K562 (cell line): ENCODE data around the gene GALNT7. TPM values are rescaled to one million over a fixed set of nuclear protein-coding genes. Genes with fewer than 3 reads are reported as not detected.

Experiments used
- CC2D1A ChIP-seq: fragments of 450-650 bp; IDR thresholded peaks from 2 replicates; pipeline ENCODE4 v1.6.1; 2017; ENCODE audit warnings: mild to moderate bottlenecking
- CEBPB ChIP-seq: fragments of 450-650 bp; IDR thresholded peaks from 2 replicates; pipeline ENCODE4 v1.6.1; 2016; ENCODE audit warnings: missing genetic modification characterization, missing compliant biosample characterization
- EGR1 ChIP-seq: fragments of 450-650 bp; conservative IDR thresholded peaks from 2 replicates; pipeline ENCODE4 v1.6.1; 2017; ENCODE audit warnings: mild to moderate bottlenecking
- ELK1 ChIP-seq: sonication (generic); formaldehyde crosslinking; IDR thresholded peaks from 2 replicates; pipeline ENCODE4 v1.8.1; 2022; ENCODE audit warnings: missing genetic modification reagents
- MBD1 ChIP-seq: fragments of 250-450 bp; sonication (Bioruptor Pico); IDR thresholded peaks from 2 replicates; pipeline ENCODE4 v1.8.0; 2022; ENCODE audit warnings: inconsistent platforms
- NFRKB ChIP-seq: fragments of 450-650 bp; IDR thresholded peaks from 2 replicates; pipeline ENCODE4 v1.6.1; 2016; ENCODE audit warnings: low read depth
- NR0B1 ChIP-seq: fragments of 450-650 bp; IDR thresholded peaks from one replicate; pipeline ENCODE4 v1.6.1; 2018; ENCODE audit warnings: mild to moderate bottlenecking, moderate library complexity; ENCODE audit not compliant: partially characterized antibody
- PRDM10 ChIP-seq: fragments of 450-650 bp; IDR thresholded peaks from 2 replicates; pipeline ENCODE4 v1.6.1; 2018; ENCODE audit not compliant: partially characterized antibody
- SMAD4 ChIP-seq: fragments of 250-450 bp; sonication (Bioruptor Pico); conservative IDR thresholded peaks from 2 replicates; pipeline ENCODE4 v1.8.0; 2021; ENCODE audit warnings: inconsistent platforms, mild to moderate bottlenecking, moderate library complexity
- SUPT5H ChIP-seq: fragments of 450-650 bp; IDR thresholded peaks from 2 replicates; pipeline ENCODE4 v1.6.1; 2016
- TAF9B ChIP-seq: fragments of 450-650 bp; IDR thresholded peaks from 2 replicates; pipeline ENCODE4 v1.6.1; 2018; ENCODE audit warnings: mild to moderate bottlenecking; ENCODE audit not compliant: partially characterized antibody
- THRA ChIP-seq: fragments of 450-650 bp; IDR thresholded peaks from 2 replicates; pipeline ENCODE4 v1.6.1; 2017; ENCODE audit warnings: mild to moderate bottlenecking, moderate library complexity
- VEZF1 ChIP-seq: fragments of 200-800 bp; sonication (Bioruptor generic); IDR thresholded peaks from 2 replicates; pipeline ENCODE4 v1.6.1; 2017; ENCODE audit warnings: missing genetic modification characterization, missing compliant biosample characterization
- ZNF124 ChIP-seq: sonication (generic); formaldehyde crosslinking; IDR thresholded peaks from 2 replicates; pipeline ENCODE4 v1.8.1; 2022; ENCODE audit warnings: missing genetic modification reagents
- ZNF24 ChIP-seq: fragments of 450-650 bp; IDR thresholded peaks from 2 replicates; pipeline ENCODE4 v1.6.1; 2016
- ZNF277 ChIP-seq: fragments of 250-450 bp; sonication (Bioruptor Pico); IDR thresholded peaks from 2 replicates; pipeline ENCODE4 v1.8.0; 2022; ENCODE audit warnings: inconsistent platforms, mild to moderate bottlenecking, moderate library complexity, borderline replicate concordance
- ZNF699 ChIP-seq: fragments of 250-450 bp; sonication (Bioruptor Pico); IDR thresholded peaks from 2 replicates; pipeline ENCODE4 v1.8.0; 2021; ENCODE audit warnings: mild to moderate bottlenecking, moderate library complexity; ENCODE audit not compliant: insufficient replicate concordance
- polyA plus RNA-seq, 8 experiments: library from polyadenylated mRNA; depleted of rRNA in 4 of 8; stranded (reverse) in 5 of 8; unstranded in 3 of 8; fragments of >200 nt; fragmentation: Nextera tagmentation in 2 of 8; fragmentation: Illumina TruSeq in 1 of 8; extraction: Ambion mirVana in 2 of 8; extraction: Trizol in 1 of 8; gene quantifications; 2 replicates each; pipeline versions ENCODE4 v1.2.1 to v1.2.3, GENCODE V29; 2011 to 2014; ENCODE audit warnings: inconsistent platforms in 1 of 8, missing spikeins in 1 of 8
- total RNA-seq, 7 experiments: library from RNA; depleted of rRNA in 6 of 7; stranded (reverse); fragments of >200 nt in 6 of 7; fragmentation: Illumina TruSeq in 2 of 7; extraction: Trizol in 2 of 7; gene quantifications; 2 replicates each; pipeline versions ENCODE4 v1.2.1 to v1.2.3, GENCODE V29; 2011 to 2021; ENCODE audit warnings: low replicate concordance in 1 of 7

Gene GALNT7
- total and polyA plus RNA-seq, 9 of the 15 experiments (the other 6 are each of a cell fraction or from before 2014, with no cell fraction given), result 16.7 to 38.7 (median 31.1) TPM

- TF ChIP-seq ZNF277 (no peak), SMAD4 (CRISPR knock-in tag) (no peak; the same call in 1 of the 2 replicates), EGR1 (no peak), CC2D1A (peak; percentile 60; the same call in 1 of the 2 replicates), NR0B1 (no peak), TAF9B (no peak), ELK1 (CRISPR knock-in tag) (no peak), PRDM10 (no peak), CEBPB (tag) (peak; percentile 86), VEZF1 (CRISPR knock-in tag) (no peak), NFRKB (no peak), THRA (no peak), ZNF699 (CRISPR knock-in tag) (no peak), MBD1 (CRISPR knock-in tag) (no peak), SUPT5H (no peak), ZNF24 (peak; percentile 27; the same call in 1 of the 2 replicates), ZNF124 (CRISPR knock-in tag) (no peak)
These were observed 120.7 kb downstream of the GALNT7 start (continued) for GRCh38 chr4:173289353-173289727.
